Gastroesophageal sphincter (tissue), 4 donors: ENCODE measurements around the gene TRABD2B. TPM values are rescaled to one million over a fixed set of nuclear protein-coding genes. Genes with fewer than 3 reads are reported as not detected.

ENCODE experiments used
- ATAC-seq: fragments of 150-250 bp; one replicate; pipeline ENCODE4 v1.9.1; 2016; ENCODE audit warnings: mild to moderate bottlenecking, moderate library complexity
- H3K27ac ChIP-seq, 4 donors: fragments of 200-600 bp; sonication (generic) in 3 of 4; 1 replicate in 3 of 4; 2 replicates in 1 of 4; pipeline ENCODE4 v1.5.1; 2016 to 2019
- H3K27me3 ChIP-seq: fragments of 200-600 bp; sonication (generic); one replicate; pipeline ENCODE4 v1.5.1; 2019
- H3K36me3 ChIP-seq, 2 donors: fragments of 200-600 bp; sonication (generic); one replicate each; pipeline ENCODE4 v1.5.1; 2019; ENCODE audit warnings: control low read depth in 1 of 2
- H3K4me1 ChIP-seq, 3 donors: fragments of 200-600 bp; sonication (generic); 1 replicate in 2 of 3; 2 replicates in 1 of 3; pipeline ENCODE4 v1.5.1; 2016 to 2019; ENCODE audit warnings: control low read depth in 2 of 3
- H3K4me3 ChIP-seq, 2 donors: fragments of 200-600 bp; sonication (generic); one replicate each; pipeline ENCODE4 v1.5.1; 2019; ENCODE audit warnings: mild to moderate bottlenecking in 1 of 2, moderate library complexity in 1 of 2
- H3K9me3 ChIP-seq, 3 donors: fragments of 200-600 bp; sonication (generic); one replicate each; pipeline ENCODE4 v1.5.1; 2017 to 2019; ENCODE audit warnings: control low read depth in 2 of 3
- EP300 ChIP-seq: sonication (generic); formaldehyde crosslinking; IDR thresholded peaks from one replicate; pipeline ENCODE4 v1.6.1; 2017; ENCODE audit warnings: antibody characterized with exemption, mild to moderate bottlenecking
- POLR2A ChIP-seq, 2 donors: fragments of 450-650 bp; IDR thresholded peaks; one replicate each; pipeline ENCODE4 v1.6.1; 2017; ENCODE audit warnings: antibody characterized with exemption in 2 of 2, mild to moderate bottlenecking in 2 of 2, moderate library complexity in 1 of 2
- POLR2AphosphoS5 ChIP-seq: sonication (generic); formaldehyde crosslinking; IDR thresholded peaks from one replicate; pipeline ENCODE4 v1.6.1; 2017; ENCODE audit warnings: antibody characterized with exemption
- WGBS, 2 donors: methylation state at CpG; one replicate each; pipeline ENCODE4 v1.1.5; 2018; ENCODE audit warnings: low coverage in 1 of 2; 5-methylcytosine and 5-hydroxymethylcytosine counted together
- total RNA-seq, 4 donors: library from RNA; depleted of rRNA; stranded (reverse); fragments of >200 nt; gene quantifications; one replicate each; pipeline ENCODE4 v1.1.0, GENCODE V29; 2016
- TF ChIP-seq, protein P1 (sequence below), 4 experiments: fragments of 200-600 bp in 2 of 4; fragments of 450-650 bp in 2 of 4; sonication (generic) in 1 of 4; IDR thresholded peaks; one replicate each; pipeline ENCODE4 v1.5.1; 2017 to 2019; ENCODE audit warnings: antibody characterized with exemption in 4 of 4, mild to moderate bottlenecking in 2 of 4, moderate library complexity in 2 of 4

Gene TRABD2B
- total RNA-seq, 4 donors from 2014 or later = 2.6 to 6.5 (median 3.4) TPM

DNA sequence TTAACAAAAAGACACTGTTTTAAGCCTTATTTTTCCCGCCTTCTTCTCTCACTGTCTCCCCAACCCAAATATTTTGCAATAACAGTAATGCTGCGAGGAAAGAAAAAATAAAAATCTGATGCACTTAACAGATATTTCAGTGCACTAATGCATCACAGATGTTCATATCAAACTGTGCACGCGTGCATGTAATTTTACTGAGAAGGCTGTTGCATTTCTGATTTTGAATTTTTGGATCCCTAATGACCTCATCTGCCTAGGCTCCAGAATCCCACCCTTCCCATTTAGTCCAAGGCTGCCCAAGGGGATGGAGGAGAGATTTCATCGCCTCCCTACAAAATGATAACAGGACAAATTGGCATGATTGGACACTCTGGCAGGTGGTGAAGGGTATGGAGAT is 5.5 kb downstream of the TRABD2B start:
- H3K27me3 ChIP-seq = peaks cover 4% of the 10 kb centered on the region
- H3K9me3 ChIP-seq = no peaks in the 10 kb centered on the region
- H3K4me3 ChIP-seq = no peak overlapping the region
- TF ChIP-seq, protein P1, sequence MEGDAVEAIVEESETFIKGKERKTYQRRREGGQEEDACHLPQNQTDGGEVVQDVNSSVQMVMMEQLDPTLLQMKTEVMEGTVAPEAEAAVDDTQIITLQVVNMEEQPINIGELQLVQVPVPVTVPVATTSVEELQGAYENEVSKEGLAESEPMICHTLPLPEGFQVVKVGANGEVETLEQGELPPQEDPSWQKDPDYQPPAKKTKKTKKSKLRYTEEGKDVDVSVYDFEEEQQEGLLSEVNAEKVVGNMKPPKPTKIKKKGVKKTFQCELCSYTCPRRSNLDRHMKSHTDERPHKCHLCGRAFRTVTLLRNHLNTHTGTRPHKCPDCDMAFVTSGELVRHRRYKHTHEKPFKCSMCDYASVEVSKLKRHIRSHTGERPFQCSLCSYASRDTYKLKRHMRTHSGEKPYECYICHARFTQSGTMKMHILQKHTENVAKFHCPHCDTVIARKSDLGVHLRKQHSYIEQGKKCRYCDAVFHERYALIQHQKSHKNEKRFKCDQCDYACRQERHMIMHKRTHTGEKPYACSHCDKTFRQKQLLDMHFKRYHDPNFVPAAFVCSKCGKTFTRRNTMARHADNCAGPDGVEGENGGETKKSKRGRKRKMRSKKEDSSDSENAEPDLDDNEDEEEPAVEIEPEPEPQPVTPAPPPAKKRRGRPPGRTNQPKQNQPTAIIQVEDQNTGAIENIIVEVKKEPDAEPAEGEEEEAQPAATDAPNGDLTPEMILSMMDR (IDR thresholded peaks at IDR 0.05) = no peak
- TF ChIP-seq POLR2A (IDR thresholded peaks at IDR 0.05) (no peak), EP300 (no peak), POLR2AphosphoS5 (no peak)
- no peaks in the 10 kb centered on the region for H3K36me3 ChIP-seq
- H3K4me1 ChIP-seq = peaks cover 0 to 51% (median 10%) of the 10 kb centered on the region in 3 donors
- 85 to 91% methylated on average over 4 to 5 of the region's 5 CpGs for WGBS, 2 donors
- ATAC-seq = no peak
- H3K27ac ChIP-seq = peak overlapping the region in 1 of 4 donors; percentile 69

DNA sequence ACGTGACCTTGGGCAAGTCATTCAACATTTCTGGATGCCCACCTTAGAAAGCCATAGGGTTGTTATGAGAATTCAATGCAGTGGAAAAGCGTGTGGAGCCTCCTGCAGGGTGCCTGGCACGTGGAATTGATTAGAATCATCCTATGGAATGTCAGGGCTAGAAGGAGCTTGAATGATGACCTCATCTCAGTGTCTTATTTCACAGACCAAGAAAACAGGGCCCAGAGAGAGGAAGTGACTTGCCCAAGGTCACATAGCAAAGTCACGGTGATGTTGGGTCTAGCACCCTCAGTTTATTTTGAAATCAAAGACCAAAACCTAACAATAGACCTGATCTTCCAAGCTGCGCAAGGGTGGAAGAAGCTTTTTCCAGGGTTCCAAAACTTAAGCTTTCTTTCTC is 6.0 kb downstream of the TRABD2B start:
- Histone ChIP-seq H3K27ac (no peak overlapping the region), H3K4me3 (no peak overlapping the region), H3K27me3 (no peaks in the 10 kb centered on the region), H3K9me3 (no peaks in the 10 kb centered on the region), H3K4me1 (peaks cover 0 to 51% (median 10%) of the 10 kb centered on the region in 3 donors), H3K36me3 (no peaks in the 10 kb centered on the region)
- whole genome bisulfite sequencing, 2 donors = 85 to 87% methylated on average over 5 of the region's 5 CpGs
- no peak for TF ChIP-seq POLR2AphosphoS5
- TF ChIP-seq POLR2A (IDR thresholded peaks at IDR 0.05) = no peak
- TF ChIP-seq EP300 = no peak
- TF ChIP-seq, protein P1 (IDR thresholded peaks at IDR 0.05) = no peak
- no peak for ATAC-seq

DNA sequence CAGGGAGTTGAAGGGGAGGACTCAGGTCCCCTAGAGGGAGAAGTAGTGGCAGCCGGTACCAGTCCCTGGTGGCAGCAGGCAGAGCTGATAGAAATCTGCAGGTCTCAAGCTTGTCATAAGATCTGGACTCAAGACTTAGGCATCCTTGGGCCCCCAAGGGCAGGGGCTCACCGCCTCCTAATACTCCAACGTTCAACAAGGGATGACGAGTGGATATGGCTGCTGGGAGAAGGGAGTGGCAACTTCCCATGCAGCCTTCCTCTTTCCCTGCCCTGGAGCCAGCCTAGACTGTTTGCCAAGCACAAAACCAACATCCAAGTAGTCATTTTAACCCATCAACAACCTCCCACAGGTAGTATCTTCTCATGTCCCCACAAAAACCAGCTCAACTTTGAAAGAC is 6.9 kb downstream of the TRABD2B start:
- ATAC-seq = no peak
- no peaks in the 10 kb centered on the region for H3K36me3 ChIP-seq
- WGBS, 2 donors = 87 to 88% methylated on average over 3 of the region's 4 CpGs
- TF ChIP-seq POLR2A (IDR thresholded peaks at IDR 0.05) = no peak
- TF ChIP-seq, protein P1 (IDR thresholded peaks at IDR 0.05) = no peak
- TF ChIP-seq EP300 = no peak
- TF ChIP-seq POLR2AphosphoS5 = no peak
- no peaks in the 10 kb centered on the region for H3K9me3 ChIP-seq
- H3K4me1 ChIP-seq = peaks cover 0 to 51% (median 10%) of the 10 kb centered on the region in 3 donors
- H3K4me3 ChIP-seq = no peak overlapping the region
- H3K27me3 ChIP-seq = no peaks in the 10 kb centered on the region
- no peak overlapping the region for H3K27ac ChIP-seq

DNA sequence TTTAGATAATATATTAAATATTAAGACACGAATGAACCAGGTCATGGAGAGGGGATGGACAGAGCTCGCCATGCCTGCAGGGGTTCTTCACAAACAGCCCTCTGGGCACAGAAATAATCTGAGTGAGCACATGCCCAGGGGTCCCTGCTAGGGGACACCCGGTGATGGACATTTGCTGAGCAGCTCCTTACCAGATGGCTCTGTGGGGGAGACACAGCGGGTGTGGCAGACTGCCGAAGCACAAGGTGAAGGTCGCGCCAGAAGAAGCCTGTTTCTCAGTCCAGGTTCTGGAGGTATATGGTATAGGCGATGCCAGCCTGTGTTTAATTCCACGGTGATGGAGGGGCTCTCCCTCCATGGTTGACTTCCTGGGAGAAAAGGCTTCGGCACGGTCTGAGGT is 9.6 kb downstream of the TRABD2B start:
- Histone ChIP-seq H3K27ac (peak overlapping the region in 3 of 4 donors; percentile 49 to 73 (median 68)), H3K9me3 (no peaks in the 10 kb centered on the region), H3K36me3 (no peaks in the 10 kb centered on the region), H3K4me1 (peaks cover 0 to 39% (median 0%) of the 10 kb centered on the region in 3 donors), H3K27me3 (no peaks in the 10 kb centered on the region), H3K4me3 (no peak overlapping the region)
- 90% methylated on average over 6 of the region's 11 CpGs; no CpG with 5 or more reads in 1 of the 2 donors for WGBS, 2 donors
- ATAC-seq = no peak
- no peak for TF ChIP-seq POLR2AphosphoS5
- no peak for TF ChIP-seq POLR2A (IDR thresholded peaks at IDR 0.05)
- TF ChIP-seq, protein P1 (IDR thresholded peaks at IDR 0.05) = no peak
- TF ChIP-seq EP300 = no peak

DNA sequence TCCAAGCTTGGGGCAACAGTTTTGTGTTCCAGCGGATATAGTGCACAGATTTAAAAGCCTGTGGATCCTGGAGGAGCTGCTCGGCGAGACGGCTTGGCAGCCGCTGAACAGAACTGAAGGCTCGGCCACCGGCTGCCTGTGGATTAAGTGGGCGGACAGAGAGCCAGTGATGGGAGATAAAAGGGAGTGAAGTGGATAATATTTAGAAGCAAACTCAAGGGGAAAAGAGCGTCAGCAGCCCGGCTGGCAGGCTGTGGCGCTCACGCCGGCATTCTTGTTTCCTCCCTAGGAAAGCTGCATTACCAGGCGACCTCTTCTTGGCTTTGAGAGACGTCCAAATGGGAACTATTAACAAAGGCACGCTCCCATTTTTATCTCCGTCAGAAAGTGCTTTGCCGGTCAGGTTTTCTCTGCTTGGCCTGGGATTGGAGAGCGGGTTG is 10.4 kb downstream of the TRABD2B start:
- peak; percentile 60 for ATAC-seq
- H3K9me3 ChIP-seq = no peaks in the 10 kb centered on the region
- peaks cover 0 to 40% (median 0%) of the 10 kb centered on the region in 3 donors for H3K4me1 ChIP-seq
- H3K4me3 ChIP-seq = peak overlapping the region in 1 of 2 donors; percentile 34
- 5 to 6% methylated on average over 16 to 18 of the region's 19 CpGs for WGBS, 2 donors
- TF ChIP-seq POLR2AphosphoS5 (no peak), EP300 (no peak), POLR2A (IDR thresholded peaks at IDR 0.05) (no peak)
- TF ChIP-seq, protein P1 (IDR thresholded peaks at IDR 0.05) = no peak
- H3K36me3 ChIP-seq = no peaks in the 10 kb centered on the region
- no peaks in the 10 kb centered on the region for H3K27me3 ChIP-seq
- H3K27ac ChIP-seq = peak overlapping the region in 3 of 4 donors; percentile 49 to 73 (median 68)
